Eye (tissue), 1 donor: ENCODE measurements around the gene PRKX.
A peak's percentile ranks its signal among the peaks of the same experiment; 100 is the strongest.
"Not testable (repeated sequence)": the region's sequence is repeated elsewhere in the genome, so short reads cannot be mapped to it uniquely, and the experiment has no call there.

Source experiments
- DNase-seq: peaks from one replicate; pipeline ENCODE4 v3.0.0-alpha.2; 2015

Gene PRKX

DNA sequence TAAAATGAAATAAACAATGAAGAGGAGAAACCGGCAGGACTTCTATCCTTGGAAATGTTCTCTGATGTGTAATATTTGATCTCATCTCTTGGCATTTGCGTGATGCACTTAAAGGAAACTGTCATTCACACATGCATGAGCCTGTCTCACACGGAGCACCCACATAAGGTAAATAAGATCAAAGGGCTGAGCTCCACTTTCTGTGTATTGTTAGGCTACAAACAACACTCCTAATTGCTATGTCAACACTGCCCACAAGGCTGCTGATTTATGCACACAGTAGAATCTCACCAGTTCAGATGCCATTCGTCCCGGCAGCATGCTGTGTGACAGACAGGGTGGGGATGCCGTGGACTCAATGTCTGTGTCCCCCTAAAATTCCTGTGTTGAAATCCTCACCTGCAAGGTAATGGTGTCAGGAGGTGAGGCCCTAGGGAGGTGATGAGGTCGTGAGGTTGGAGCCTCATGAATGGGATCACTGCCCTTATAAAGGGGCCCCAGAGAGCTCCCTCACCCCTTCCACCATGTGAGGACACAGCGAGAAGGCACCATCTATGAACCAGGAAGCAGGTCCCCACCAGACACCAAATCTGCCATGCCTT is 5.7 kb downstream of the PRKX start:
- DNase-seq: not testable (repeated sequence)

DNA sequence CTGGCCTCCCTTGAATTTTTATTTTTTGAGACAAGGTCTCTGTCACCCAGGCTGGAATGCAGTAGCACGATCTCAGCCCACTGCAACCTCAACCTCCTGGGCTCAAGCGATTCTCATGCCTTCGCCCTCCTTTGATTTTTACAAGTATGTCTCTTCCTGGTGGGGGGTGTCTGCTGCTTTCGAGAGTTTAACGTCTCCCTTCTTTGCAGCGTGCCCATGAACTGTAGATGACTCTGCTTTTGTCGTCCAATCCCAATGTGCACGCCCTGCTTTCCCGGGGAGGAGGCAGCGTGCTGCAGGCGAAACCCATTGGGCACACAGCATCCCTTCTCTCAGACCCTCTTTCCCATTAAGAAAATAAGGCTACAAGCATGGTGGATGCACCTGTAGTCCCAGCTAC is 7.0 kb downstream of the PRKX start:
- no peak for DNase-seq

DNA sequence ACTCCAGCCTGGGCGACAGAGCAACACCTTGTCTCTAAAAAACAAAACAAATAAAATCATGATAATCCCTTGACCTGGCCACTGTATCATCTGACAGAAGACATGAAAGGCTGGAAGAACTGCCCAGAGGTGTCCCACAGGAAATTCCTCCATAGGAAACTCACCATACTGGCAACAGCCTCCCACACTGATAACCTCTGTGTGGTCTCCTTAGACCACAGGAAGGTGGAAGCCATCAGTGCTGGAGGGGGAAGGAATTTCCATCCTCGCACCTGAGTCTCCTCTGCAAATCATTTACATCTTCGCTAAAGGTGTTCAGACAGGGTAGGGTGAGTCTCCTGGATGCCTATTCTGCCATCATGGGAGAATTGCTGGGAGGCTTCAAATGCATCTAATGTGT is 10.2 kb downstream of the PRKX start:
- not testable (repeated sequence) for DNase-seq

DNA sequence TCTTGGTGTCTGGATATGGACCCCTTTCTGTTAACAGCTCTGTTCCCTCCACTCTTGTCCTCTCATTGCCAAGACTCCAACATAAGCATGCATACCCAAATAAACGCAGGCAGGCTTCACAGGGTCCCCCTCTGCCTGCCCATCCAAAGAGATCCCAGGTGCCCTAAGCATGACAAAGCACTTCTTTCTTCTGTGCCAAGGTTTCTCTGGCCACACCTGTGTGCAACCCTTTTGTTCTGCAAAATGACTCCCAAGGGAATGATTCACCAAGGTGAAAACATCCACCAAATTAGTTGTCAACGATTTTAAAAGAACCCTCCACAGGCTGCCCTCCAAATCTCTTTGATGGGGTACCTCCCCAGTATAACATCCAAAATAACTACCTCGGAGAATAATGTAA is 11.4 kb downstream of the PRKX start:
- not testable (repeated sequence) for DNase-seq

DNA sequence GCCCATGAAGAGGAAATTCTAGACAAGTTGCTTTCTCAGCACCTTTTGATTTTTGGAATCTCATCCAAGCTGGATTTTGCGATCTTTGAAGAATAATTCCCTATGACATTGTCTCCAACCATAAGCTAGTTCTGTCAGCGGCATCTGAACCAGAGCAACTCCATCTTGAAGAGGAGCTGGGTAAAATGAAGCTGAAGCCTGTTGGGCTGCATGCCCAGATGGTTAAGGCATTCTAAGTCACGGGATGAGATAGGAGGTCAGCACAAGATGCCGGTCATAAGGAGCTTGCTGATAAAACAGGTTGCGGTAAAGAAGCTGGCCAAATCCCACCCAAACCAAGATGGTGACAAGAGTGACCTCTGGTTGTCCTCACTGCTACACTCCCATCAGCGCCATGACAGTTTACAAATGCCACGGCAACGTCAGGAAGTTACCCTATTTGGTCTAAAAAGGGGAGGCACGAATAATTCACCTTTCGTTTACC is 12.0 kb downstream of the PRKX start:
- DNase-seq: not testable (repeated sequence)

DNA sequence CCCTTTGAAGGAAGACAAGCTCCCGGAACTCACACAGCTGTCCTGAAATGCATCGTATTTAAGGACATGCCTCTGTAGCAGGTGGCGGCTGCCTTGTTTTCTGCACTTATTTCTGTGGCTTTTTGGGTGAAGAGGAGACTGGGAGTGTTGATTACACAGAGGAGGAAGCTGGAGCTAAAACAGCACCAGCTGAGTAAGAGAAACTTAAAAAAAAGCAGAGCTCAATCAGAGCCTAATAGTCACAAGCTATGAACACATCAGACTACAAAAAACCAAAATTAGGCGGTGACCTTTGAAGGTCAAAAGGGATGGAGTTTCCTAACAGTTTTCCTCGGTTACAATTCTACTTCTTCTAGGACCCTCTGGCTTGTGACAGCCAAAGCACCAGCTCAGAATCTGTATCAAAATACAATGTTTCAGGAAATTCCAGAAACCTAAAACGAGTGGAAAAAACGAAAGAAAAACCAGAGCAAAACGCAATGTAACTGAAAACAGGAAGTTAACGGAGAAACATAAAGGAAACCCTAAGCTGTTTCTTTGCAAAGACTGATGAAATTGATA is 13.5 kb downstream of the PRKX start:
- peak; percentile 20 for DNase-seq

DNA sequence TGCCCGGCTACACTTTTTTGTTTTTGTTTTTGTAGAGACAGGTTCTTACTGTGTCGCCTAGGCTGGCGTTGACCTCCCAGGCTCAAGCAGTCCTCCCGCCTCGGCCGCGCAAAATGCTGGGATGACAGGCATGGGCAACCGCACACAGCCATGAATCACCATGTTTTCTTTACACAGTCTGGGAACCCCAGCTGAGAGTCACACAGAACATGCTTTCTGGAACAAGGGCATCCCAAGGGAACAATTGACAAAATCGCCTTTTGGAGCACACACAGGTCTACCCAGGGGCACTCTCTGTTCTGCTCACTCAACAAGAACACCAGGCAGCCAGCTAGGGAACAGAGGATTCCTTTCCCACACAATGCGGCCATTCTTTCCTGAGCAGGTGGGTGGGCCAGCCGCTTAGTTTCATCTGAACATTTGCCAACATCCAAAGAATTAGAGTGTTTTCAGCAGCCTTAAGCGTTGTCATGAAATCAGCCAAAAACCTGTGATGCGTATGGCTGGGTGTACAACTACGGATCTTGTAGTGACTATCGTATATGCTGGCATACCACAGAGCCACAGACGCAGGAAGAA is 15.7 kb downstream of the PRKX start:
- peak; percentile 45 for DNase-seq

DNA sequence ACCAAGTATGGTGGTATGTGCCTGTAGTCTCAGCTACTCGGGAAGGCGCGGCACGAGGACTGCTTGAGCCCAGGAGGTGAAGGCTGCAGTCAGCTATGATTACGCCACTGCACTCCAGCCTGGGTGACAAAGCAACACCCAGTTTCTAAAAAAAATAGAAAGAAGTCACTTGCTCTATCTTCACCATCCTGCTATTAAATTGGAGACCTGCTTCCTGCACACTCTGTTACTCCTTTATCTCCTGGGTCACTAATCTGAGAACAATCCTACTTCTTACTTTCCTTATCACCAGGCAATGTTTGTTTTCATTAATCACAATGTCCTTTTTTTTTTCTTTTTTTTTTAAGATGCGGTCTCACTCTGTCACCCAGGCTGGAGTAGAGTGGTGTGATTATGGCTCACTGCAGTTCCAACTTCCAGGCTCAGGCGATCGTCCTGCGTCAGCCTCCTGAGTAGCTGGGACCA is 16.2 kb downstream of the PRKX start:
- no peak for DNase-seq

DNA sequence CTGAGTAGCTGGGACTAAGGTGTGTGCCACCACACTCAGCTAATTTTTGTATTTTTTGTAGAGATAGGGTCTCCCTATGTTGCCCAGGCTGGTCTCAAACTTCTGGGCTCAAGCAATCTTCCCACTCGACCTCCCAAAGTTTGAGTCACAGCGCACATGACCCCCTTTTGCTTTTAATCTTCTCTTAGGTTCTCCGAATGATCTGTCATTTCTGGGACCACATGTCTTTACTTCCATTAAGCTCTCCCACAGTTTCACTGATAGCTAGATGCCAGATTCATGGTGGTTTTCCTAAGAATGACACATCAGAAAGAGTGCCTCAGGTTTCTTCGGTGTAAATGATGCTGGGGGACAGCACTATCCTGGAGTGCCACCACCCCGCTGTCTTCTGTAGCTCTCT is 17.9 kb downstream of the PRKX start:
- DNase-seq: no peak

DNA sequence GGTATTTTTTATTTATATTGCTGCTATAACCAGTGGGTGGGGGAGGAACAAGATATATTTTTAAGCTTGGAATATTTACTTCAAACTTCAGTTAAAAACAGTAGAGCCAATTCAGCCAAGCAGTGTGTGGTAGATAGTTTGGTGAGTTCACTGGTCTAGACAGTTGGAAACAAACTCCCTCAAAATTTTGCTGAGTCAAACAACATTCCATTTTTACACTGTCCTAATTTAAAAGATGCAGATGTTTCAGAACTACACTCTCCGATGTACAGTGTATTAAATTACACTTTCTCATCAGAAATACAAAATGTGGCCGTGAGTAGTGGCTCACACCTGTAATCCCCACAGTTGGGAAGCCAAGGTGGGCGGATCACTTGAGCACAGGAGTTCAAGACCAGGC is 23.3 kb downstream of the PRKX start:
- peak; percentile 1 for DNase-seq

DNA sequence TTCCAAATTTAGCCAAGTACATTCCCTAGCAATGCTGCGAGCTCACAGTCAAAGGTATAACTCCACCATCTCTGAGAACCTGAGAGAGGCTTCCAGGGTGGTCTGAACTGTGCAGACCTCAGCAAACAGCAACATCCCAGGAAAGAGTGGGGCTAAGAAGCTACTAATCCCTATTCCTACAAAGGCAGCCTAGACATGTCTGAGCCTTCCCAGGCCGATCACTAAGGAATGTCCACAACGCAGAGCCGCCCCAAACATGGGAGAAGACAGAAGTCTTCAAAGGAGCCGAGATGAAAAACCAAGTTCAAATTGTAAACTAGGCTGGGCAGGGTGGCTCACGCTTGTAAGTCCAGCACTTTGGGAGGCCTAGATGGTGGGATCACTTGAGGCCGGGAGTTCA is 30.2 kb downstream of the PRKX start:
- not testable (repeated sequence) for DNase-seq

DNA sequence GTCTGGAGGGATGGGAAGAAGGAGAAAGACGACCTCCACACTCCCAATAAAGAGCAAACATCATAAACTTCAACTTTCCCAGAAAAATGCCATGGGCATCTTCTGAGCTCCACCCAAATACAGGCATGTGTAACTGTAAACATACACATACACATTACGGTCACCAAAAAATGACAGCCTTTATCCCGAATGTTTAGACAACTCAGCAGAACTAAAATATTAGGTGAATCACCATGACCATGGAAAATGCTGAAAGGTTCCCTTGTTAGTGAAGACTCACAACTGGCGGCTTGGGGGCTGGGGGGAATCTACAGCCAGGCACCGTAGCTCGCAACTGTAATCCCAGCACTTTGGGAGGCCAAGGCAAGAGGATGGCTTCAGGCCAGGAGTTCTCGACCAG is 33.0 kb downstream of the PRKX start:
- DNase-seq: no peak

DNA sequence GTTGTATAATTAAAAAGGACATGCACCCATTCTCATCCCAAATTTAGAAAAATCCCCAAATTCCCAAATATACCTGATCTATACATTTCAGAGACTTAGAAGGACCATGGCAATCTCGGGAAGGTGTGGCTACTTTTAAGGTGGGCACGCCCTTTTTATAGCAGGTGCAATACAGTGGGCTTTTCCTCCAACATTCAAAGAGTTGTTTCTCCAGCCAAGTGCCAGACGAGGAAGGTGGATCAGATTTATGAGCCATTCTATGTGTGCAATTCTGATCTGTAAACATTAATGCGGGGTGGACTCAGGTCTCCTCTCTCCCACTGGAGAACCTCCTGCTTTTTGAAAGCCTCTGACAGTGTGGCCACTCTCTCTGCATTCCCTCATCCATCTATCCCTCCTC is 33.8 kb downstream of the PRKX start:
- DNase-seq: no peak

DNA sequence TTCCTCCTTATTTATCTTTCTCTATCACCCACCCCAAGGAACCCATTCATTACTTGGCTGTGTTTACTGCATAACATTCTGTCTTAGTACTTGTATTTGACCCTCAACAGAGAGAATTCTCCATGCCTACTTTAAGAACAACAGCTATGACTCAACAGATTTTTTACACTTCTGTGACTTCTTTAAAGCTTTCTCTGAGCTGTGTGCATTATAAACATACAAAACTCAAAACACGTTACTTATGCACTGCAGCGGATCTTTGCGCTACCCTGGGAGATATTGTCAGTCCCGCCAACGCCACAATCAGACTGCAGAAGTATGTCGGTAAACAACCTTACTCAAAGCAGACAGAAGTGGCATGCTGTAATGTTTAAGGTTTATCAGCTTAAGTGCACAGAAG is 35.1 kb downstream of the PRKX start:
- no peak for DNase-seq

DNA sequence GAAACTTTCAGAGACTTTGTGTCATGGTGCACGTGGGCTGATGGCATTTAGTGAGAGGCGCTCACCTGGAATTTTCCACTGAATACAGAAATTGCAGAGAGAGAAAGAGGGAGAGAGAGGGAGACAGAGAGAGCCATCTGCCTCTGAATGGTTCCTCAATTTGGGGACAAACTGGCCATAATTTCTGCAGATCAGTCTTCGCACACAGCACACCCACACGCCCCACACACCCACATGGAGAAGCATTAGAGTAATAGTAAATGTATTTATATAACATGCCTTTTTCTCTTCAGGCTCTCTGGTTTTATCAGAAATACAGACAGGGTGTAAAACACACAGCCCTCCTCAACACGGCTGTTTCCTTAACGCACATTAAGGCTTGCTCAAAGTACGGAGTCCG is 38.6 kb downstream of the PRKX start:
- DNase-seq: no peak

DNA sequence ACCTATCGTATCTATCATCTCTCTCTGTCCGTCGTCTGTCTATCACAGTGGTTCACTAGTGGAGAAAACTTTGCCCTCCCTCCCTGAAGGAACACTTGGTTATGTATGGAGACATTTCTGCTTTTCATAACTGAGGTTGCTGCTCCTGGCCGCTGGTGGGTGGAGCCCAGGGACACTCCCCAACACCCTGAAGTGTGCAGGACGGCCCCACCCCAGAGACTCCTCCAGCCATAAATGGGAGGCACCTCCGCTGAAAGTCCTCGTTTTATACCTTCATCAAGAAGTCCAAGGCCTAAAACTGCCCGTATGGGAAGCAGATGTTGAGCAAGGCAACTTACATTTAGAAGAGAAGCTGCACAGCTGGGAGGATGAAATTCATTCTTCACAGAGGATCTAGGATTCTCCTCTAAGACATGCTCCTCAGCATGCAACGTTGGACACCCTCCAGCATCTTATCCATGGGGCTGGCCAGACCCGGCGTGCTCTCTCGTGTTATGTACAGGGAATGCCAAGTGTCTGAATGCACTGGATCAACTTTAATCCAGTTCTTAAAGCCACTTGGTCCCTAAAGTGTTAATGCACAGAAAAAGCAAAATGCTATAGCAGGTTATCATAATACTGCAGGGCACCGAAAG is 43.5 kb downstream of the PRKX start:
- DNase-seq: no peak

DNA sequence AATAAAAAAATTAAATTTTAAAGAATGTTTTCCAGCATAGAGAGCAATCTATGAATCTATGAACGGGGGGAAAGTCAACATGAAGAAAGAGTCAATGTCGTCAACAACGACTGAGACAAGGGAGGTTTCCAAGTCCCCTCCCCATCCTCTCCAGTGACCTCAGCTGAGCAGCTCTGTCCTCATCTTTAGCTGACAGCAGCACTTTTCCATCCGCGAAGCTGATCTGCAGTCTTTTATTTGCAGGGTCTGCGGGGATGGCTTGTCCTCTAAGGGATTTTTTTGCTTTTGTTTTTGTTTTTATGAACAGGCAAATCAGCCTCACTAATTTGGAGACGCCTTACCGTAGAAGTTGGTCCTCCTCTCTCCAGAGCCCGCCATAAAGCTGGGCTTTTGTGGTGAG is 46.5 kb downstream of the PRKX start:
- no peak for DNase-seq

DNA sequence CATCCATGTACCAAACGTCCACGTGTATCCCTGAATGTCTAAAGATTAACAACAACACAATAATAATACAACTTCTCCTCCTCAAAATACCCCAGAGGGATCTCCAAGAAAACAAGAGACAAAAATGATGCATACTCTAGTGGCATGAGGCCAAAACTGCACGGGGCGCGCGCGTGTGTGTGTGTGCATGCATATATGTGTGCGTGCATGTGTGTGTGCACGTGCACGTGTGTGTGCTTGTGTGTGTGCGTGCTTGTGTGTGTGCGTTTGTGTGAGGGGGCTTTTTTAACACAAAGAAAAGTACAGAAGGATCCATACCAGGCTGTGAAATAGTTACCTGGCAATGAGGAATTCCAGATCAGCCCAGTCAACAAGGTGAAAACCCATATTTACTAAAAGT is 48.5 kb downstream of the PRKX start:
- DNase-seq: no peak

DNA sequence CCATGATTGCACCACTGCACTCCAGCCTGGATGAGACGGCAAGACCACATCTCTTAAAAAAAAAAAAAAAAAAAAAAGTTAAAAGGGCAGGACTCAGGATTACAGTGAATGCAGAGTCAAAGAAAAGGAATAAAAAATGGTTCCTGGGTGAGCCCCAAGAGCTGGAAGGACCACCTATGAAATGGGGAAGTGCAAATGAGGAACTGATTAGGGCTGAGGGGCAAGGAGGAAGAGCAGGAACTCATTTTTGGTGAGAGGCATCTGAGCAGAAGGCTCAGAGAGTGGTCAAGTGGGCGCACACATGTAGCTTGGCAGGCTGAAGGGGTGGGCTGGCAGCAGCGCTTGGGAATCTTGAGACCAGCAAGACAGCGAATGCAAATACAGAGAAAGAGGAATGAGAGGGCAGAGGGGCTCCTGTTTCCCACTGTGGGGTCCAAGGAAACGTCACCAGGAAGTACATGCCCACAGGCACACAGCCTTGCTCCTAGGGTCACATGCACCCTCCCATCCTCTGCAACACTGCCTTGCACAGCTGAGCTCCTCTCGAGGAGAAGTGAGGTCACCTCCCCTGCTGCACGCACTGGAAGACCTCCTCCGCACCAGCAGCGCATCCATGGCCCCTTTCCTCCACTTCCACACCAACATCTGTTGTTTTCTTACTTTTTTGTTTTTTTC is 49.7 kb downstream of the PRKX start:
- not testable (repeated sequence) for DNase-seq

DNA sequence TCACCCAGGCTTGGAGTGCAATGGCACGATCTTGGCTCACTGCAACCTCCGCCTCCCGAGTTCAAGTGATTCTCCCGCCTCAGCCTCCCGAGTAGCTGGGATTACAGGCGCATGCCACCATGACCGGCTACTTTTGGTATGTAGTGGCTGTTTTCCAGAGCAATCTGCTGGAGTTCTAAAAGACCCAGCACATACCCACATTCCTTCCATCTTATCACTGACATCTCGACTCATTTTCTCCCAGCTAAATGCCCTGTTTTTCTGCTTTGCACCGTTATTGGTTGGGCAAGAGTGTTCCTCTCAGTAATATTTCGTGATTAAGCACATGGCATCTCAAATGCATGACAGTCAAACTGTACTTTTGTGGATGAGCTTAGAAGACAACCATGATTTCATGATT is 53.7 kb downstream of the PRKX start:
- DNase-seq: no peak

DNA sequence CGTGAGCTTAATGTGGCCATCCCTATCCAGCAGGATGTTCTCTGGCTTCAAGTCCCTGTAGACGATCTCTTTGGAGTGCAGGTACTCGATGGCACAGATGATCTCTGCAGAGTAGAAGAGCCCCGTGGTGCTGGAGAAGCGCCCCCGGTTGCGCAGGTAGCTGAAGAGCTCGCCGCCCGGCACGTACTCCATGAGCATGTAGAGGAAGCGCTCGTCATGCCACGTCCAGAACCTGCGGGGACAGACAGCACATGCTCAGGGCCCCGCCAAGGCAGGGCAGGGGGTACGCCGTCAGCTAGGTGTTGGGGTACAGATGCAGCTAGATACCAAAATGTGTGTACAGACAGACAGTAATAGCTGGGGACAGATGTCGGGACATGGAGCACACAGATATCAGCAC is 58.3 kb downstream of the PRKX start:
- no peak for DNase-seq

DNA sequence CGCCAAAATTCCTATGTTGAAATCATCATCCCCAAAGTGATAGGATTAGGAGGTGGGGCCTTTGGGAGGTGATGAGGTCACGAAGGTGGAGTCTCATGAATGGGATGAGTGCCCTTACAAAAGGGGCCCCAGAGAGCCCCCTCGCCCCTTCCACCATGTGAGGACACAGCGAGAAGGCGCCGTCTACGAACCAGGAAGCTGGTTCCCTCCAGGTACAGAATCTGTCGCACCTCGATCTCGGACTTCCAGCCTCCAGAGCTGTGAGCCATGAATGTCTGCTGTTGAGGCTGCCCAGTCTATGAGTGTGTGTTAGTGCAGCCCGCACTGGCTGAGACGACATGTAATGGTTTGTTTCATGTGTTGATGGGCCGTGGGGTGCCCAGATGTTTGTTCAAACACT is 60.3 kb downstream of the PRKX start:
- no peak for DNase-seq

DNA sequence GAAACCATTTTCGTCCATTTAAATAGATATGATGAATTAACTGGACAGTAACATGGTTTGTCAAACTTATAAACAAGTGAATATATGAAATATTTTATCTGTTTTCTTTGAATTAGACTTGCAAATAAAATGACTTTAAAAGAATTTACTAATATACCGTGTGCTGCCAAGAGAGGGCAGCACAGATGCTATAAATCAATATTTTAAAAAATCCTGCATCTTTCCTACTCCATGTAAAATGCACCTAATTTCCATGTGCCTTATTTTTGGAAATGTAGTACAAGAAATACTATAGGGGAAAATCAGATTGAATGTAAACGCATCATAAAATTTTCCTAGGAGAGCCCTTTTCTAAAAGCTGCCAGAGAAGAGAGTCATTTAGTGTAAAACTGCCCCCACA is 62.2 kb downstream of the PRKX start:
- DNase-seq: peak; percentile 41

DNA sequence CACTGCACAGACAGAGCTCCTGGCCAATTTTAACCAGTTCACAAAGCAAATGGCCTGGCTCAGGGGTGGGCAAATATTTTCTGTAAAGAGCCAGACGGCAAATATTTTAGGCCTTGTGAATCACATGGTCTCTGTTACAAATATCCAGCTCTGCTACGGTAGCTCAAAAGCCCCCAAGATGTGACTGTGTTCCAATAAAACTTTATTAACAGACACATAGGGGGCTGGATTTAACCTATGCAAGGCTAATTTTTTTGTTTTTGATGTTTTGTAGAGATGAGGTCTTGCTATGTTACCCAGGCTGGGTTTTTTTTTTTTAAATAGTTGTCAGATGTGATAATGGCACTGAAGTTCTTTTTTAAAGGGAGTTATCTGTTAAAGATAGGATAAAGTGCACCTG is 65.4 kb downstream of the PRKX start:
- DNase-seq: no peak
